ENCODE results near the gene DHRS7B. TPM values are rescaled to one million over a fixed set of nuclear protein-coding genes. Genes with fewer than 3 reads are reported as not detected.

The DHRS7B gene
- polyA plus RNA-seq, 1 donor from 2014 or later, result 35.8 TPM

DNA sequence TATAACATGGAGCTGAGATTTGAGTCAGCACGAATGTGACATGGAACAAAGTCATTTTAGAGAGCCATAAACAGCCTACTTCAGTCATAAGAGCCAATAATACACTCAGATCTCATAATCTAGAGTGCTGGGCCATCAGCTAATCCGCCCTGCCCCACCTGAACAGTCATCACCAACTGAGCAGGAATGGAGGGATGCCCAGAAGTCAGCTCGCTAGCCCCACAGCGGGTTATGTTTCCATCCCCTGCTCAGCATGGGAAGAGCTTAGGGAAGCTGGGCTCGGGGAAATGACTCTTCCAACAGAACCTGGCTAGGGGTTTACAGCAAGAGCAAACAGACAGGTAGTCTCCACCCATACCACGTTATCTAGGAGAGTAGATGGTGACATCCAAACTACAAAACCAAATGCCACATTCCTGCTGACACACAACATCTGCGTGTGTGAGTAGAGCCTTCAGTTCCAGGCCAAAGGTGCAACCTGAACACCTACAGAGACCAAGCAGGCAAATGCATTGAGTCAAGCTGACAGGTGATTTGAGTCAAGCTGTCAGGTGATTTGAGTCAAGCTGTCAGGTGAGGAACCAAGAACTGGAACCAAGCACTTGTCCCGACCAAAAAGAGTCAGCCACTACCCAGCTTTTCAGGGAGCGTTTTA is 85.2 kb downstream of the DHRS7B start:
- Histone ChIP-seq H3K36me3 (ENCODE audit: insufficient read depth, low read length) (no peaks in the 10 kb centered on the region), H3K9me3 (ENCODE audit: low read length) (no peaks in the 10 kb centered on the region), H3K9me2 (ENCODE audit: insufficient read depth, low read length) (no peaks in the 10 kb centered on the region), H3K27ac (ENCODE audit: low read length) (no peak overlapping the region), H3K9ac (ENCODE audit: low read length) (no peak overlapping the region), H3F3A (ENCODE audit: insufficient read depth, low read length, poor library complexity, severe bottlenecking) (no peaks in the 10 kb centered on the region), H3K27me3 (ENCODE audit: insufficient read depth, low read depth, low read length) (no peaks in the 10 kb centered on the region), H3K79me2 (replicated peaks; ENCODE audit: insufficient read depth, low read length) (peaks cover 63% of the 10 kb centered on the region), H3K4me2 (ENCODE audit: low read length) (peak overlapping the region; percentile 83), H2AFZ (ENCODE audit: low read depth, low read length) (no peak overlapping the region), H4K20me1 (ENCODE audit: insufficient read depth) (no peaks in the 10 kb centered on the region), H3K4me3 (ENCODE audit: low read length) (peak overlapping the region; percentile 100)
- TF ChIP-seq EZH2 (IDR thresholded peaks at IDR 0.05; ENCODE audit: borderline replicate concordance, insufficient read depth, low read length, poor library complexity, severe bottlenecking) (no peak), EP300 (conservative IDR thresholded peaks at IDR 0.05; ENCODE audit: poor library complexity, severe bottlenecking) (no peak), MXI1 (conservative IDR thresholded peaks at IDR 0.05; ENCODE audit: poor library complexity, severe bottlenecking) (no peak), CTCF (IDR thresholded peaks at IDR 0.05; ENCODE audit: poor library complexity, severe bottlenecking) (no peak), SMC3 (conservative IDR thresholded peaks at IDR 0.05; ENCODE audit: poor library complexity) (no peak), TAF1 (IDR thresholded peaks at IDR 0.05; ENCODE audit: low read depth) (no peak), RAD21 (conservative IDR thresholded peaks at IDR 0.05) (no peak), POLR2AphosphoS5 (IDR thresholded peaks at IDR 0.05) (no peak)
- TF ChIP-seq, protein P1, sequence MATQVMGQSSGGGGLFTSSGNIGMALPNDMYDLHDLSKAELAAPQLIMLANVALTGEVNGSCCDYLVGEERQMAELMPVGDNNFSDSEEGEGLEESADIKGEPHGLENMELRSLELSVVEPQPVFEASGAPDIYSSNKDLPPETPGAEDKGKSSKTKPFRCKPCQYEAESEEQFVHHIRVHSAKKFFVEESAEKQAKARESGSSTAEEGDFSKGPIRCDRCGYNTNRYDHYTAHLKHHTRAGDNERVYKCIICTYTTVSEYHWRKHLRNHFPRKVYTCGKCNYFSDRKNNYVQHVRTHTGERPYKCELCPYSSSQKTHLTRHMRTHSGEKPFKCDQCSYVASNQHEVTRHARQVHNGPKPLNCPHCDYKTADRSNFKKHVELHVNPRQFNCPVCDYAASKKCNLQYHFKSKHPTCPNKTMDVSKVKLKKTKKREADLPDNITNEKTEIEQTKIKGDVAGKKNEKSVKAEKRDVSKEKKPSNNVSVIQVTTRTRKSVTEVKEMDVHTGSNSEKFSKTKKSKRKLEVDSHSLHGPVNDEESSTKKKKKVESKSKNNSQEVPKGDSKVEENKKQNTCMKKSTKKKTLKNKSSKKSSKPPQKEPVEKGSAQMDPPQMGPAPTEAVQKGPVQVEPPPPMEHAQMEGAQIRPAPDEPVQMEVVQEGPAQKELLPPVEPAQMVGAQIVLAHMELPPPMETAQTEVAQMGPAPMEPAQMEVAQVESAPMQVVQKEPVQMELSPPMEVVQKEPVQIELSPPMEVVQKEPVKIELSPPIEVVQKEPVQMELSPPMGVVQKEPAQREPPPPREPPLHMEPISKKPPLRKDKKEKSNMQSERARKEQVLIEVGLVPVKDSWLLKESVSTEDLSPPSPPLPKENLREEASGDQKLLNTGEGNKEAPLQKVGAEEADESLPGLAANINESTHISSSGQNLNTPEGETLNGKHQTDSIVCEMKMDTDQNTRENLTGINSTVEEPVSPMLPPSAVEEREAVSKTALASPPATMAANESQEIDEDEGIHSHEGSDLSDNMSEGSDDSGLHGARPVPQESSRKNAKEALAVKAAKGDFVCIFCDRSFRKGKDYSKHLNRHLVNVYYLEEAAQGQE (IDR thresholded peaks at IDR 0.05; ENCODE audit: borderline replicate concordance), result no peak

DNA sequence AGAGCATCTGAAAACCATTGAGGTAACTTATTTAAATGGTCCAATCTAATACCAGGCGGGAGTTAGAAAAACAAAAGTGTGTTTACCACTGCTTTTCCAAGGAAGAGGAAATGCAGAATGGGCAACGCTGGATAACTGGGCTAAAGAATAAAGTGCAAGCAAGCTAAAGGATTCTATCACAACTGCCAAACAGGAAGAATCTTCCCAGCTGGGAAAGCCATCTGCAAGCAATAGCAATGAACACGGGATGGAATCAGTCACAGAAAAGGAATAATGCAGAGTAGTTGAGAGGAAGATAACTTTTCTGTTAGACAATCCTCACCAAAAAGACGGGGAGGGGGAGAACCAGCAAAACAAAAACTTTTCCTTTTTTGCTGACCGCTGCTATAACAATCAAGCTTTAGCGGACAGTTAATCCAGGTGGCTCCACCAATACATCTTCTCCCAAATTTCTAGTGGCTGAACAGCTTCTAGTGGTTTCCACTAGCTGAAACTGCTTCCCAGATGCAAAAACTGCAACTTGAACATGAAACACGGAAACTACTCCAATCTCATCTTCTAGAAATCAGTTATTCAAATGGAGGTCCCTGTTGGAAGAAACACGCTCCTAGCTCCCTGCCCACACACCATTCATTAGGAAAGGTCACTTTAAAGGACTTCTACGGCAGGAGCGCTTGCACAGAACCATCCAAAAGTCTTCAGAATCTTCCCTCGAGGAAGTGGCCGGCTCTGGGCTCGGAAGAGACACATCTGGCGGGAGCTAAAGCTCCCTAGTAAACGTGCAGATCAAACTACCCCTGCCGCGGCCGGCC is 86.3 kb downstream of the DHRS7B start:
- H3K9me2 ChIP-seq (ENCODE audit: insufficient read depth, low read length), result no peaks in the 10 kb centered on the region
- H3K79me2 ChIP-seq (replicated peaks; ENCODE audit: insufficient read depth, low read length), result peaks cover 58% of the 10 kb centered on the region
- H3K27me3 ChIP-seq (ENCODE audit: insufficient read depth, low read depth, low read length), result no peaks in the 10 kb centered on the region
- TF ChIP-seq, protein P1 (IDR thresholded peaks at IDR 0.05; ENCODE audit: borderline replicate concordance), result no peak
- TF ChIP-seq CTCF (IDR thresholded peaks at IDR 0.05; ENCODE audit: poor library complexity, severe bottlenecking), result no peak
- TF ChIP-seq EZH2 (IDR thresholded peaks at IDR 0.05; ENCODE audit: borderline replicate concordance, insufficient read depth, low read length, poor library complexity, severe bottlenecking), result no peak
- TF ChIP-seq SMC3 (conservative IDR thresholded peaks at IDR 0.05; ENCODE audit: poor library complexity), result no peak
- TF ChIP-seq TAF1 (IDR thresholded peaks at IDR 0.05; ENCODE audit: low read depth), result no peak
- TF ChIP-seq MXI1 (conservative IDR thresholded peaks at IDR 0.05; ENCODE audit: poor library complexity, severe bottlenecking), result no peak
- no peak for TF ChIP-seq POLR2AphosphoS5 (IDR thresholded peaks at IDR 0.05)
- no peak for TF ChIP-seq RAD21 (conservative IDR thresholded peaks at IDR 0.05)
- no peak for TF ChIP-seq EP300 (conservative IDR thresholded peaks at IDR 0.05; ENCODE audit: poor library complexity, severe bottlenecking)
- no peaks in the 10 kb centered on the region for H3K9me3 ChIP-seq (ENCODE audit: low read length)
- H3K9ac ChIP-seq (ENCODE audit: low read length), result peak overlapping the region; percentile 95
- no peaks in the 10 kb centered on the region for H3F3A ChIP-seq (ENCODE audit: insufficient read depth, low read length, poor library complexity, severe bottlenecking)
- H4K20me1 ChIP-seq (ENCODE audit: insufficient read depth), result no peaks in the 10 kb centered on the region
- peak overlapping the region; percentile 91 for H3K27ac ChIP-seq (ENCODE audit: low read length)
- peak overlapping the region; percentile 83 for H3K4me2 ChIP-seq (ENCODE audit: low read length)
- H2AFZ ChIP-seq (ENCODE audit: low read depth, low read length), result peak overlapping the region; percentile 73
- peak overlapping the region; percentile 100 for H3K4me3 ChIP-seq (ENCODE audit: low read length)
- no peaks in the 10 kb centered on the region for H3K36me3 ChIP-seq (ENCODE audit: insufficient read depth, low read length)
